ENCODE results near the gene SERPINF2. TPM values are rescaled to one million over a fixed set of nuclear protein-coding genes. Genes with fewer than 3 reads are reported as not detected.

Gene SERPINF2
- total RNA-seq, 1 experiment from 2014 or later, result 59.9 TPM

GRCh38 chr17:1754430-1755112, 11.9 kb downstream of the SERPINF2 start:
- H3K9me3 Mint-ChIP-seq (ENCODE audit: unreplicated experiment), result no peaks in the 10 kb centered on the region
- DNase-seq, result no peak
- no peaks in the 10 kb centered on the region for H3K27me3 ChIP-seq (replicated peaks; ENCODE audit: control insufficient read depth, insufficient read depth, low read length)
- no peaks in the 10 kb centered on the region for H3K36me3 ChIP-seq (ENCODE audit: control insufficient read depth, insufficient read depth, low read length)
- no peak overlapping the region for H3K4me3 ChIP-seq (ENCODE audit: low read depth, low read length)
- no peaks in the 10 kb centered on the region for H3K27me3 Mint-ChIP-seq (ENCODE audit: insufficient read depth, unreplicated experiment)
- POLR2A ChIA-PET, result interaction anchor here (1.0 kb wide), 1 partner anchor 38 kb away, joined by 3 read pairs; no protein-coding TSS in a partner anchor
- BruUV-seq (replicated peaks), result TSS peak; percentile 85
- CTCF ChIA-PET, result interaction anchor here (0.6 kb wide), 1 partner anchor 549 kb away, joined by 11 read pairs; the partner anchor contains the start of genes SMG6 and SRR
- H3K4me1 ChIP-seq, result no peaks in the 10 kb centered on the region; the same call in 1 of the 2 replicates
- TF ChIP-seq CTCF (IDR thresholded peaks at IDR 0.05; ENCODE audit: insufficient read depth in 1 of 2, low read depth in 1 of 2, low read length in 1 of 2, severe bottlenecking in 1 of 2, unreplicated experiment in 1 of 2), result no peak
- H3K36me3 Mint-ChIP-seq (ENCODE audit: insufficient read depth, unreplicated experiment), result peaks cover 11% of the 10 kb centered on the region
- H3K4me3 Mint-ChIP-seq (ENCODE audit: unreplicated experiment), result no peak overlapping the region
- H3K27ac Mint-ChIP-seq (ENCODE audit: unreplicated experiment), result no peak overlapping the region
- no peaks in the 10 kb centered on the region for H3K4me1 Mint-ChIP-seq (ENCODE audit: low read depth, unreplicated experiment)
- no peaks in the 10 kb centered on the region for H3K9me3 ChIP-seq
- intact Hi-C loops (cut with micrococcal nuclease; ENCODE audit: unreplicated experiment), result no loop called here

- Histone ChIP-seq H3K4me3 (ENCODE audit: low read depth, low read length) (no peak overlapping the region), H3K4me1 (no peaks in the 10 kb centered on the region; the same call in 1 of the 2 replicates), H3K36me3 (ENCODE audit: control insufficient read depth, insufficient read depth, low read length) (no peaks in the 10 kb centered on the region), H3K27me3 (replicated peaks; ENCODE audit: control insufficient read depth, insufficient read depth, low read length) (no peaks in the 10 kb centered on the region), H3K9me3 (no peaks in the 10 kb centered on the region)
- POLR2A ChIA-PET, result interaction anchor here (0.6 kb wide), 1 partner anchor 17 kb away, joined by 3 read pairs; no protein-coding TSS in a partner anchor
- H3K4me3 Mint-ChIP-seq (ENCODE audit: unreplicated experiment), result no peak overlapping the region
- no peak overlapping the region for H3K27ac Mint-ChIP-seq (ENCODE audit: unreplicated experiment)
- no peaks in the 10 kb centered on the region for H3K4me1 Mint-ChIP-seq (ENCODE audit: low read depth, unreplicated experiment)
- no peak for DNase-seq
- H3K9me3 Mint-ChIP-seq (ENCODE audit: unreplicated experiment), result no peaks in the 10 kb centered on the region
- peaks cover 11% of the 10 kb centered on the region for H3K36me3 Mint-ChIP-seq (ENCODE audit: insufficient read depth, unreplicated experiment)
- no peak for TF ChIP-seq CTCF (IDR thresholded peaks at IDR 0.05; ENCODE audit: insufficient read depth in 1 of 2, low read depth in 1 of 2, low read length in 1 of 2, severe bottlenecking in 1 of 2, unreplicated experiment in 1 of 2)
- BruUV-seq (replicated peaks), result no TSS peak
- H3K27me3 Mint-ChIP-seq (ENCODE audit: insufficient read depth, unreplicated experiment), result no peaks in the 10 kb centered on the region
- intact Hi-C loops (cut with micrococcal nuclease; ENCODE audit: unreplicated experiment), result no loop called here
- CTCF ChIA-PET, result interaction anchor here (0.6 kb wide), 1 partner anchor 548 kb away, joined by 11 read pairs; the partner anchor contains the start of genes SMG6 and SRR
Measured at GRCh38 chr17:1755252-1755826, 12.7 kb downstream of the SERPINF2 start.

GRCh38 chr17:1755827-1756262, 13.2 kb downstream of the SERPINF2 start:
- TF ChIP-seq CTCF (IDR thresholded peaks at IDR 0.05; ENCODE audit: insufficient read depth in 1 of 2, low read depth in 1 of 2, low read length in 1 of 2, severe bottlenecking in 1 of 2, unreplicated experiment in 1 of 2), result no peak
- Histone ChIP-seq H3K9me3 (no peaks in the 10 kb centered on the region), H3K36me3 (ENCODE audit: control insufficient read depth, insufficient read depth, low read length) (no peaks in the 10 kb centered on the region), H3K27me3 (replicated peaks; ENCODE audit: control insufficient read depth, insufficient read depth, low read length) (no peaks in the 10 kb centered on the region), H3K4me3 (ENCODE audit: low read depth, low read length) (no peak overlapping the region), H3K4me1 (no peaks in the 10 kb centered on the region; the same call in 1 of the 2 replicates)
- H3K36me3 Mint-ChIP-seq (ENCODE audit: insufficient read depth, unreplicated experiment), result peaks cover 11% of the 10 kb centered on the region
- no peak overlapping the region for H3K4me3 Mint-ChIP-seq (ENCODE audit: unreplicated experiment)
- H3K4me1 Mint-ChIP-seq (ENCODE audit: low read depth, unreplicated experiment), result no peaks in the 10 kb centered on the region
- H3K27ac Mint-ChIP-seq (ENCODE audit: unreplicated experiment), result no peak overlapping the region
- POLR2A ChIA-PET, result interaction anchor here (0.6 kb wide), 1 partner anchor 17 kb away, joined by 3 read pairs; no protein-coding TSS in a partner anchor
- H3K27me3 Mint-ChIP-seq (ENCODE audit: insufficient read depth, unreplicated experiment), result no peaks in the 10 kb centered on the region
- CTCF ChIA-PET, result interaction anchor here (0.7 kb wide), 1 partner anchor 35 kb away, joined by 3 read pairs; no protein-coding TSS in a partner anchor
- BruUV-seq (replicated peaks), result no TSS peak
- no peaks in the 10 kb centered on the region for H3K9me3 Mint-ChIP-seq (ENCODE audit: unreplicated experiment)
- intact Hi-C loops (cut with micrococcal nuclease; ENCODE audit: unreplicated experiment), result no loop called here
- DNase-seq, result no peak
